ENCODE results near the gene MINDY3. TPM values are rescaled to one million over a fixed set of nuclear protein-coding genes. Genes with fewer than 3 reads are reported as not detected.
A peak's percentile ranks its signal among the peaks of the same experiment; 100 is the strongest.

The MINDY3 gene
- total RNA-seq, 1 experiment from 2014 or later = 14.9 TPM

- peaks cover 0 to 2% (median 0%) of the 10 kb centered on the region in 3 experiments; a peak in 1 of 7 replicates for H3K36me3 Mint-ChIP-seq (ENCODE audit: insufficient read depth in 1 of 3, low read depth in 3 of 3)
- peaks cover 31% of the 10 kb centered on the region for H3K27me3 Mint-ChIP-seq (ENCODE audit: low read depth)
- peaks cover 3% of the 10 kb centered on the region in 2 experiments; a peak in 3 of 5 replicates for H3K9me3 Mint-ChIP-seq
- no peak overlapping the region for H3K4me3 Mint-ChIP-seq
- Histone ChIP-seq H3K79me1 (ENCODE audit: insufficient read depth, low read depth, low read length, poor library complexity, severe bottlenecking) (no peaks in the 10 kb centered on the region), H3K27me3 (ENCODE audit: insufficient read depth, low read length) (no peaks in the 10 kb centered on the region), H2BK5ac (ENCODE audit: insufficient read length, low read length) (no peak overlapping the region), H3K9ac (ENCODE audit: extremely low read depth, insufficient read length, low read length) (no peak overlapping the region), H3K56ac (ENCODE audit: insufficient read length, low read depth, low read length) (no peak overlapping the region), H3K23me2 (ENCODE audit: insufficient read length, low read depth, low read length, poor library complexity, severe bottlenecking) (peaks cover 4% of the 10 kb centered on the region), H2AFZ (ENCODE audit: low read length) (no peak overlapping the region), H3K27ac (ENCODE audit: insufficient read length, low read depth, low read length) (no peak overlapping the region), H4K91ac (ENCODE audit: insufficient read length, low read depth, low read length) (no peak overlapping the region), H4K20me1 (ENCODE audit: control insufficient read depth, insufficient read depth, insufficient read length) (no peaks in the 10 kb centered on the region), H3K23ac (ENCODE audit: insufficient read length, low read depth, low read length) (no peak overlapping the region), H3K9me3 (ENCODE audit: control insufficient read depth, low read depth, low read length) (no peaks in the 10 kb centered on the region), H2BK20ac (ENCODE audit: low read depth, low read length, poor library complexity, severe bottlenecking) (no peak overlapping the region), H3T11ph (ENCODE audit: low read length) (no peak overlapping the region), H3K4ac (ENCODE audit: low read depth, low read length) (no peak overlapping the region), H2AK5ac (ENCODE audit: insufficient read length, low read length) (no peak overlapping the region), H4K8ac (replicated peaks; ENCODE audit: insufficient read length, low read depth, low read length) (no peak overlapping the region), H2BK120ac (ENCODE audit: low read depth, low read length, poor library complexity, severe bottlenecking) (no peak overlapping the region), H3K4me1 (ENCODE audit: insufficient read depth, low read length) (0 out of 2 replicates have a peak, but pooled peaks cover 2% of the 10 kb centered on the region), H2BK12ac (ENCODE audit: insufficient read length, low read depth, low read length) (no peak overlapping the region), H3K18ac (ENCODE audit: insufficient read length, low read depth, low read length) (no peak overlapping the region), H3K14ac (ENCODE audit: insufficient read depth, low read length) (no peak overlapping the region), H4K5ac (ENCODE audit: insufficient read length, low read depth, low read length) (no peak overlapping the region), H2BK15ac (ENCODE audit: low read depth, low read length) (no peak overlapping the region), H3K79me2 (ENCODE audit: insufficient read depth, low read length) (no peaks in the 10 kb centered on the region), H3K4me2 (ENCODE audit: insufficient read depth, insufficient read length, low read length) (no peak overlapping the region)
- no CpG with 5 or more reads among the region's 2 CpGs for WGBS (ENCODE audit: extremely low coverage, insufficient read length, low lambda C conversion rate)
- peak; percentile 84 for TF ChIP-seq CTCF (conservative IDR thresholded peaks at IDR 0.05)
- H3K4me1 Mint-ChIP-seq = peaks cover 12 to 13% of the 10 kb centered on the region in 2 experiments
- H3K27ac Mint-ChIP-seq = no peak overlapping the region
- DNase-seq = no peak
Measured at GRCh38 chr10:15879058-15879457, 18.8 kb upstream of the MINDY3 start.
